GM12878 (cell line): ENCODE measurements around the gene ACTR2. TPM values are rescaled to one million over a fixed set of nuclear protein-coding genes. Genes with fewer than 3 reads are reported as not detected.

Experiments used
- MAX ChIP-seq: IDR thresholded peaks from 2 replicates; pipeline ENCODE4 v1.6.1; 2012; ENCODE audit warnings: low read depth, low read length, improper control_type of control experiment
- NFXL1 ChIP-seq: fragments of 450-650 bp; IDR thresholded peaks from 2 replicates; pipeline ENCODE4 v1.6.1; 2017; ENCODE audit warnings: antibody characterized with exemption, mild to moderate bottlenecking, borderline replicate concordance
- PRDM15 ChIP-seq: fragments of 450-650 bp; formaldehyde crosslinking; IDR thresholded peaks from 2 replicates; pipeline ENCODE4 v1.4.0; 2020; ENCODE audit warnings: mild to moderate bottlenecking, moderate library complexity
- RCOR1 ChIP-seq: conservative IDR thresholded peaks from 2 replicates; pipeline ENCODE4 v1.6.1; 2012; ENCODE audit warnings: low read depth, low read length, improper control_type of control experiment
- SIN3A ChIP-seq: IDR thresholded peaks from 2 replicates; pipeline ENCODE4 v1.6.1; 2012; ENCODE audit warnings: low read depth, low read length, improper control_type of control experiment
- SP1 ChIP-seq: IDR thresholded peaks from one replicate; pipeline ENCODE4 v1.6.1; 2011; ENCODE audit warnings: low read depth, low read length
- SRF ChIP-seq, 2 experiments: IDR thresholded peaks; 2 replicates each; pipeline ENCODE4 v1.6.1; 2011; ENCODE audit warnings: low read depth in 2 of 2, low read length in 2 of 2, mild to moderate bottlenecking in 1 of 2, moderate library complexity in 1 of 2
- SUPT20H ChIP-seq: IDR thresholded peaks from 2 replicates; pipeline ENCODE4 v1.6.1; 2011; ENCODE audit warnings: low read depth, mild to moderate bottlenecking, low read length, moderate library complexity, borderline replicate concordance; ENCODE audit not compliant: control insufficient read depth
- ZNF622 ChIP-seq: fragments of 450-650 bp; IDR thresholded peaks from 2 replicates; pipeline ENCODE4 v1.6.1; 2017; ENCODE audit warnings: mild to moderate bottlenecking, inconsistent platforms
- ZSCAN29 ChIP-seq: fragments of 450-650 bp; IDR thresholded peaks from 2 replicates; pipeline ENCODE4 v1.6.1; 2017; ENCODE audit warnings: mild to moderate bottlenecking, moderate library complexity
- polyA plus RNA-seq, 11 experiments: library from polyadenylated mRNA; depleted of rRNA in 4 of 11; unstranded in 6 of 11; stranded (reverse) in 5 of 11; fragments of >200 nt; fragmentation: Nextera tagmentation in 4 of 11; fragmentation: Illumina TruSeq in 1 of 11; extraction: Ambion mirVana in 4 of 11; extraction: Trizol in 1 of 11; gene quantifications; 1 replicate in 1 of 11; 2 replicates in 10 of 11; pipeline versions ENCODE4 v1.2.1 to v1.2.3, GENCODE V29; 2011 to 2016; ENCODE audit warnings: inconsistent platforms in 2 of 11, missing spikeins in 2 of 11, low read depth in 1 of 11
- total RNA-seq, 4 experiments: library from RNA; depleted of rRNA in 3 of 4; stranded (reverse); fragments of >200 nt in 3 of 4; fragmentation: Illumina TruSeq in 1 of 4; extraction: Trizol in 1 of 4; gene quantifications; 2 replicates each; pipeline versions ENCODE4 v1.2.1 to v1.2.3, GENCODE V29; 2013 to 2021

ACTR2 gene
- total and polyA plus RNA-seq, 10 of the 15 experiments (the other 5 are each of a cell fraction or from before 2014, with no cell fraction given) = 94.2 to 401 (median 195) TPM

DNA sequence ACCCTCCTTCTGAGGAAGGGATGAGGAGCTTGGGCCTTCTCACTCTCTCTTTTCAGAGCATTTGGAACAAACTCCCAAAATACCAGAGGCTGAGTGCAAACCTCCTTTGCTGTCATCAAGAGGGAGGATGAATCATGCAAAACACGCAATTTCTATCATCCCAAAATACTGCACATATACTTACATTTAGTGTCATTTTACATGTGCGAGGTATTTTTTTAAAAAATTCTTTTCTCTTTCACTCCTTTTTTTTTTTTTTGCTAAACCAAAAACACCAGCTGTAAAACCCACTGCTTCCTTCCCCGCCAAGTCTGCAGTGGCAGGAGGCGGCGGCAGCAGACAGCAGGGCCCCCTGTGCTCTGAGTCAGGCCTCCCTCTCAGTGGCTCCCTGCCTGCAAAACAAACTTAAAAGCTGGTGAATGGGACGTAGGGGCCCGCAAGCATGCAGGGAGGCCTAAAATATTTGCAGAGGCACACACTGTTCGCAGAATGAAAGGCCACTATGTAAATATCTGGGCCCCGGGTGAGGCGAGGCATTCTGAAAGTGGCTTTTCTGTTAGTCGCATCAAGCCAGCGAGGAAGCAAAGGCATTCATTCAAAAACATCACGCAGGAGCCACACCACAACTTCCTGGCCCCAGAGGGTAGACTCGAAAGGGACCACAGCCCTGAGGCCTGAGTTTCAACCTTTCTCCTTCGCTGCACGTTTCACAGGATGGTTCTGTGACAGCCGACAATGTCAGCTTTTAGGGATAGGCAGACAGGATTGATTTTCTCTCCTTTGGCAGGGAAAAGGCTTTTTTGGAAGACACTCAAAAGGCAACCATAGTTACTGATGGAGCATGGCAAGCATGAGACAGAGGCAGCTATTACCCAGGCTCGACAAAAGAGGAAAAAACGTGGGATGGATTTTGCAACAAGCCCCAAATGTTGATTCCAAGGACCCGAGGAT is 73.4 kb downstream of the ACTR2 start (continued):
- TF ChIP-seq ZNF622 (no peak), SRF (IDR thresholded peaks at IDR 0.05; ENCODE audit: low read depth in 2 of 2, low read length in 2 of 2) (no peak), ZSCAN29 (no peak), SIN3A (no peak), PRDM15 (CRISPR knock-in tag) (no peak), NFXL1 (no peak), SUPT20H (no peak), RCOR1 (no peak), MAX (no peak), SP1 (no peak)
